HepG2 (cell line): Measurements from ENCODE around the gene NRL. TPM values are rescaled to one million over a fixed set of nuclear protein-coding genes. Genes with fewer than 3 reads are reported as not detected.

ENCODE experiments used
- AKNA ChIP-seq: sonication (generic); formaldehyde crosslinking; IDR thresholded peaks from 2 replicates; pipeline ENCODE4 v1.4.0; 2020; ENCODE audit warnings: missing genetic modification reagents, borderline replicate concordance
- FOXA1 ChIP-seq, 2 experiments: fragments of 450-650 bp in 1 of 2; sonication (generic) in 1 of 2; formaldehyde crosslinking in 1 of 2; IDR thresholded peaks; 2 replicates each; pipeline versions ENCODE4 v1.4.0 to v1.6.1; 2016 to 2020; ENCODE audit warnings: missing genetic modification reagents in 1 of 2
- FOXJ3 ChIP-seq: sonication (generic); formaldehyde crosslinking; IDR thresholded peaks from 2 replicates; pipeline ENCODE4 v1.4.0; 2020; ENCODE audit warnings: missing genetic modification reagents, mild to moderate bottlenecking, borderline replicate concordance
- FOXM1 ChIP-seq: sonication (generic); formaldehyde crosslinking; IDR thresholded peaks from 2 replicates; pipeline ENCODE4 v1.5.0; 2020; ENCODE audit warnings: missing genetic modification reagents
- KLF16 ChIP-seq, 2 experiments: sonication (generic) in 1 of 2; formaldehyde crosslinking in 1 of 2; IDR thresholded peaks; 2 replicates each; pipeline versions ENCODE4 v1.6.1 to v1.8.0; 2016 to 2023; ENCODE audit warnings: missing genetic modification reagents in 2 of 2, missing compliant biosample characterization in 1 of 2
- NCOA2 ChIP-seq: sonication (generic); formaldehyde crosslinking; IDR thresholded peaks from 2 replicates; pipeline ENCODE4 v1.8.0; 2022; ENCODE audit warnings: inconsistent platforms
- PLRG1 ChIP-seq: fragments of 450-650 bp; conservative IDR thresholded peaks from 2 replicates; pipeline ENCODE4 v1.6.1; 2016
- PTBP1 ChIP-seq: fragments of 200-400 bp; formaldehyde crosslinking; IDR thresholded peaks from 2 replicates; pipeline ENCODE4 v1.6.1; 2018; ENCODE audit warnings: low read length, low read depth; ENCODE audit not compliant: poor library complexity, severe bottlenecking
- SYNCRIP ChIP-seq: fragments of 200-400 bp; formaldehyde crosslinking; IDR thresholded peaks from 2 replicates; pipeline ENCODE4 v1.6.1; 2018; ENCODE audit warnings: mild to moderate bottlenecking, low read depth, low read length; ENCODE audit not compliant: insufficient read depth
- ZNF296 ChIP-seq: sonication (generic); formaldehyde crosslinking; conservative IDR thresholded peaks from 2 replicates; pipeline ENCODE4 v1.5.0; 2020; ENCODE audit warnings: mild to moderate bottlenecking, missing genetic modification reagents
- ZNF33A ChIP-seq: sonication (generic); formaldehyde crosslinking; IDR thresholded peaks from 2 replicates; pipeline ENCODE4 v1.5.1; 2020; ENCODE audit warnings: missing genetic modification reagents, mild to moderate bottlenecking, moderate library complexity, borderline replicate concordance
- ZNF724P ChIP-seq: sonication (generic); formaldehyde crosslinking; IDR thresholded peaks from 2 replicates; pipeline ENCODE4 v1.8.0; 2022; ENCODE audit warnings: missing genetic modification reagents, borderline replicate concordance
- polyA plus RNA-seq, 8 experiments: library from polyadenylated mRNA; depleted of rRNA in 3 of 8; stranded (reverse) in 7 of 8; unstranded in 1 of 8; fragments of >200 nt; fragmentation: Illumina TruSeq in 4 of 8; extraction: Trizol in 4 of 8; gene quantifications; 2 replicates each; pipeline versions ENCODE4 v1.2.1 to v1.2.3, GENCODE V29; 2011 to 2016; ENCODE audit warnings: low read depth in 4 of 8, missing spikeins in 1 of 8, mixed read lengths in 1 of 8; ENCODE audit not compliant: insufficient read depth in 1 of 8
- total RNA-seq, 5 experiments: library from RNA; depleted of rRNA; stranded (reverse); fragments of >200 nt; fragmentation: Illumina TruSeq; extraction: Trizol; gene quantifications; 2 replicates each; pipeline ENCODE4 v1.2.3, GENCODE V29; 2016; ENCODE audit warnings: low read depth in 1 of 5
- TF ChIP-seq, protein P1 (sequence below): sonication (generic); formaldehyde crosslinking; IDR thresholded peaks from 2 replicates; pipeline ENCODE4 v1.8.1; 2023; ENCODE audit warnings: mild to moderate bottlenecking, inconsistent platforms, moderate library complexity, missing genetic modification reagents, borderline replicate concordance
- TF ChIP-seq, protein P2 (sequence below): sonication (generic); formaldehyde crosslinking; IDR thresholded peaks from 2 replicates; pipeline ENCODE4 v1.4.0; 2020; ENCODE audit warnings: missing genetic modification reagents
- TF ChIP-seq, protein P3 (sequence below): sonication (generic); formaldehyde crosslinking; IDR thresholded peaks from 2 replicates; pipeline ENCODE4 v1.4.0; 2020; ENCODE audit warnings: missing genetic modification reagents
- TF ChIP-seq, protein P4 (sequence below): sonication (generic); formaldehyde crosslinking; IDR thresholded peaks from 2 replicates; pipeline ENCODE4 v1.4.0; 2020; ENCODE audit warnings: mild to moderate bottlenecking, missing genetic modification reagents

Gene NRL
- total and polyA plus RNA-seq, 2 of the 13 experiments (the other 11 are each of a cell fraction or from before 2014, with no cell fraction given): 2.5 to 4.7 TPM

DNA sequence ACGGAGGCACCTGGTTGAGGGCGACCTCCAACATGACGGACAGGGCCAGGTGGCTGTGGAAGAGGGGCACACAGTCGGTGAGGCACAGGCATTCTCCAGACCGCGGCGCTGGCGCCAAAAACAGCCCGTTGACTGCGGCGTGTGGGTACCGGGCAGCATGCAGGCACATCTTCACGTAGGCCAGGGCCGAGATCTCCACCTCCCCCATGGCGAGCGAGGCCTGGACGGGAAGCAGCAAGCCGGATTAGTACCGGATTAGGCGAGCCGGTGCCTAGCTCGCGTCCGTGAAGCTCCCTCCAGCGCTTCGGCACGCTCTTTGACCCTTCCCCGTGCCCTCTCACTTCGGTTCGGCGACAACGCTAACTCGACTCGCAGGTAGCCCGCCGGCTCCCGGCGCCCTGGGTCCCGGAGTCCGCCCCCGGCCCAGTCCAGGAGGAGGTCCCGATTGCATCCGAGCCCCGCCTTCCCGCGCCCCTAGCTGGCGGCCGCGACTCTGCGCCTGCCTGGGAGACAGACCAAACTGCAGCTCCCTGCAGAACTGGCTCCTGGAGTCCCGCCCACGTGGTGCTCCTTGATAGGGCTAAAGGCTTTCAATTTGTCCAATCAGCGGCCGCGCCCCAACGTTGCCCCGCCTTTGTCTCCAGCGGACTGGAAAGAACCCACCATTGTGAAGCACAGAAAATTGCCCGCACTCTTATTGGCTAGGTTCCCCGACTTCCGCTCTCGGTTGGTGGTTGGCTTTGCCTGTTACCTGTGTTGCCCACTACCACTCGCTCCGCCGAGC, 26.5 kb upstream of the NRL start, which contains the start of gene EMC9 (continued):
- TF ChIP-seq AKNA (CRISPR knock-in tag) (peak; percentile 88; the same call in 1 of the 2 replicates), PTBP1 (no peak), FOXJ3 (CRISPR knock-in tag) (no peak; the same call in none of the 2 replicates), ZNF724P (CRISPR knock-in tag) (peak; percentile 95), NCOA2 (peak; percentile 54), KLF16 (CRISPR knock-in tag; IDR thresholded peaks at IDR 0.05) (peak in 1 of 2 experiments; percentile 98; a peak in 2 of 4 replicates), PLRG1 (no peak), FOXM1 (CRISPR knock-in tag) (no peak; the same call in 1 of the 2 replicates), FOXA1 (IDR thresholded peaks at IDR 0.05) (no peak), FOXA1 (CRISPR knock-in tag; IDR thresholded peaks at IDR 0.05) (peak; percentile 46; the same call in 1 of the 2 replicates), SYNCRIP (no peak), ZNF296 (no peak), ZNF33A (CRISPR knock-in tag) (no peak)
- TF ChIP-seq, protein P1, sequence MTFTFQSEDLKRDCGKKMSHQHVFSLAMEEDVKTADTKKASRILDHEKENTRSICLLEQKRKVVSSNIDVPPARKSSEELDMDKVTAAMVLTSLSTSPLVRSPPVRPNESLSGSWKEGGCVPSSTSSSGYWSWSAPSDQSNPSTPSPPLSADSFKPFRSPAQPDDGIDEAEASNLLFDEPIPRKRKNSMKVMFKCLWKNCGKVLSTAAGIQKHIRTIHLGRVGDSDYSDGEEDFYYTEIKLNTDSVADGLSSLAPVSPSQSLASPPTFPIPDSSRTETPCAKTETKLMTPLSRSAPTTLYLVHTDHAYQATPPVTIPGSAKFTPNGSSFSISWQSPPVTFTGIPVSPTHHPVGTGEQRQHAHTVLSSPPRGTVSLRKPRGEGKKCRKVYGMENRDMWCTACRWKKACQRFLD (CRISPR knock-in tag): peak; percentile 99
- TF ChIP-seq, protein P2, sequence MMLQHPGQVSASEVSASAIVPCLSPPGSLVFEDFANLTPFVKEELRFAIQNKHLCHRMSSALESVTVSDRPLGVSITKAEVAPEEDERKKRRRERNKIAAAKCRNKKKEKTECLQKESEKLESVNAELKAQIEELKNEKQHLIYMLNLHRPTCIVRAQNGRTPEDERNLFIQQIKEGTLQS: peak; percentile 27; the same call in 1 of the 2 replicates
- TF ChIP-seq, protein P3, sequence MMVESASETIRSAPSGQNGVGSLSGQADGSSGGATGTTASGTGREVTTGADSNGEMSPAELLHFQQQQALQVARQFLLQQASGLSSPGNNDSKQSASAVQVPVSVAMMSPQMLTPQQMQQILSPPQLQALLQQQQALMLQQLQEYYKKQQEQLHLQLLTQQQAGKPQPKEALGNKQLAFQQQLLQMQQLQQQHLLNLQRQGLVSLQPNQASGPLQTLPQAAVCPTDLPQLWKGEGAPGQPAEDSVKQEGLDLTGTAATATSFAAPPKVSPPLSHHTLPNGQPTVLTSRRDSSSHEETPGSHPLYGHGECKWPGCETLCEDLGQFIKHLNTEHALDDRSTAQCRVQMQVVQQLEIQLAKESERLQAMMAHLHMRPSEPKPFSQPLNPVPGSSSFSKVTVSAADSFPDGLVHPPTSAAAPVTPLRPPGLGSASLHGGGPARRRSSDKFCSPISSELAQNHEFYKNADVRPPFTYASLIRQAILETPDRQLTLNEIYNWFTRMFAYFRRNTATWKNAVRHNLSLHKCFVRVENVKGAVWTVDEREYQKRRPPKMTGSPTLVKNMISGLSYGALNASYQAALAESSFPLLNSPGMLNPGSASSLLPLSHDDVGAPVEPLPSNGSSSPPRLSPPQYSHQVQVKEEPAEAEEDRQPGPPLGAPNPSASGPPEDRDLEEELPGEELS (CRISPR knock-in tag): peak; percentile 49
- TF ChIP-seq, protein P4, sequence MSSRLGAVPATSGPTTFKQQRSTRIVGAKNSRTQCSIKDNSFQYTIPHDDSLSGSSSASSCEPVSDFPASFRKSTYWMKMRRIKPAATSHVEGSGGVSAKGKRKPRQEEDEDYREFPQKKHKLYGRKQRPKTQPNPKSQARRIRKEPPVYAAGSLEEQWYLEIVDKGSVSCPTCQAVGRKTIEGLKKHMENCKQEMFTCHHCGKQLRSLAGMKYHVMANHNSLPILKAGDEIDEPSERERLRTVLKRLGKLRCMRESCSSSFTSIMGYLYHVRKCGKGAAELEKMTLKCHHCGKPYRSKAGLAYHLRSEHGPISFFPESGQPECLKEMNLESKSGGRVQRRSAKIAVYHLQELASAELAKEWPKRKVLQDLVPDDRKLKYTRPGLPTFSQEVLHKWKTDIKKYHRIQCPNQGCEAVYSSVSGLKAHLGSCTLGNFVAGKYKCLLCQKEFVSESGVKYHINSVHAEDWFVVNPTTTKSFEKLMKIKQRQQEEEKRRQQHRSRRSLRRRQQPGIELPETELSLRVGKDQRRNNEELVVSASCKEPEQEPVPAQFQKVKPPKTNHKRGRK: peak; percentile 85
